ENCODE measurements around the gene STIM2. TPM values are rescaled to one million over a fixed set of nuclear protein-coding genes. Genes with fewer than 3 reads are reported as not detected.

STIM2 gene
- polyA plus RNA-seq, 4 donors, result 7.6 to 28.0 (median 15.7) TPM

GRCh38 chr4:26905172-26905571 is 44.5 kb downstream of the STIM2 start:
- no peaks in the 10 kb centered on the region for H3K9me3 ChIP-seq (ENCODE audit: control insufficient read depth in 2 of 2, insufficient read depth in 1 of 2, low read depth in 1 of 2, low read length in 1 of 2)
- DNase-seq (no peak), FAIRE-seq (no peak)
- H3K4me3 ChIP-seq (ENCODE audit: low read depth in 1 of 3, low read length in 3 of 3), result no peak overlapping the region
- H3K4me1 ChIP-seq (ENCODE audit: control insufficient read depth in 3 of 3, insufficient read depth in 2 of 3, low read depth in 1 of 3, low read length in 2 of 3), result peaks cover 0 to 3% (median 0%) of the 10 kb centered on the region in 3 donors
- no peak overlapping the region for H3K27ac ChIP-seq (ENCODE audit: low read depth in 1 of 3, low read length in 2 of 3)
- no peaks in the 10 kb centered on the region for H3K36me3 ChIP-seq (ENCODE audit: control insufficient read depth in 3 of 3, insufficient read depth in 2 of 3, low read depth in 1 of 3, low read length in 3 of 3)
- 25 to 42% (median 26%) methylated on average over 2 of the region's 2 CpGs for WGBS, 3 donors
- H3K27me3 ChIP-seq (ENCODE audit: control insufficient read depth in 3 of 3, insufficient read depth in 3 of 3, low read length in 3 of 3), result no peaks in the 10 kb centered on the region

- no peaks in the 10 kb centered on the region for H3K9me3 ChIP-seq (ENCODE audit: control insufficient read depth in 2 of 2, insufficient read depth in 1 of 2, low read depth in 1 of 2, low read length in 1 of 2)
- no peaks in the 10 kb centered on the region for H3K36me3 ChIP-seq (ENCODE audit: control insufficient read depth in 3 of 3, insufficient read depth in 2 of 3, low read depth in 1 of 3, low read length in 3 of 3)
- FAIRE-seq, result no peak
- H3K27me3 ChIP-seq (ENCODE audit: control insufficient read depth in 3 of 3, insufficient read depth in 3 of 3, low read length in 3 of 3), result no peaks in the 10 kb centered on the region
- H3K4me1 ChIP-seq (ENCODE audit: control insufficient read depth in 3 of 3, insufficient read depth in 2 of 3, low read depth in 1 of 3, low read length in 2 of 3), result peaks cover 0 to 5% (median 0%) of the 10 kb centered on the region in 3 donors
- WGBS, 3 donors, result 75 to 90% (median 84%) methylated on average over 7 of the region's 7 CpGs
- H3K27ac ChIP-seq (ENCODE audit: low read depth in 1 of 3, low read length in 2 of 3), result peak overlapping the region in 1 of 3 donors; percentile 68
- DNase-seq, result no peak
- H3K4me3 ChIP-seq (ENCODE audit: low read depth in 1 of 3, low read length in 3 of 3), result no peak overlapping the region
Observed at GRCh38 chr4:26907731-26908599, 47.3 kb downstream of the STIM2 start.

- no peaks in the 10 kb centered on the region for H3K27me3 ChIP-seq (ENCODE audit: control insufficient read depth in 3 of 3, insufficient read depth in 3 of 3, low read length in 3 of 3)
- no peak overlapping the region for H3K4me3 ChIP-seq (ENCODE audit: low read depth in 1 of 3, low read length in 3 of 3)
- H3K27ac ChIP-seq (ENCODE audit: low read depth in 1 of 3, low read length in 2 of 3), result no peak overlapping the region
- no peaks in the 10 kb centered on the region for H3K36me3 ChIP-seq (ENCODE audit: control insufficient read depth in 3 of 3, insufficient read depth in 2 of 3, low read depth in 1 of 3, low read length in 3 of 3)
- FAIRE-seq (no peak), DNase-seq (no peak)
- H3K9me3 ChIP-seq (ENCODE audit: control insufficient read depth in 2 of 2, insufficient read depth in 1 of 2, low read depth in 1 of 2, low read length in 1 of 2), result no peaks in the 10 kb centered on the region
- peaks cover 0 to 5% (median 0%) of the 10 kb centered on the region in 3 donors for H3K4me1 ChIP-seq (ENCODE audit: control insufficient read depth in 3 of 3, insufficient read depth in 2 of 3, low read depth in 1 of 3, low read length in 2 of 3)
- WGBS, 3 donors, result 21 to 58% (median 45%) methylated on average over 5 of the region's 5 CpGs
Observed at GRCh38 chr4:26909369-26909768, 48.7 kb downstream of the STIM2 start.

GRCh38 chr4:26911254-26911653 is 50.6 kb downstream of the STIM2 start:
- no peaks in the 10 kb centered on the region for H3K36me3 ChIP-seq (ENCODE audit: control insufficient read depth in 3 of 3, insufficient read depth in 2 of 3, low read depth in 1 of 3, low read length in 3 of 3)
- no peak for DNase-seq
- peaks cover 0 to 2% (median 0%) of the 10 kb centered on the region in 3 donors for H3K4me1 ChIP-seq (ENCODE audit: control insufficient read depth in 3 of 3, insufficient read depth in 2 of 3, low read depth in 1 of 3, low read length in 2 of 3)
- H3K27ac ChIP-seq (ENCODE audit: low read depth in 1 of 3, low read length in 2 of 3), result no peak overlapping the region
- no peak for FAIRE-seq
- H3K9me3 ChIP-seq (ENCODE audit: control insufficient read depth in 2 of 2, insufficient read depth in 1 of 2, low read depth in 1 of 2, low read length in 1 of 2), result no peaks in the 10 kb centered on the region
- H3K4me3 ChIP-seq (ENCODE audit: low read depth in 1 of 3, low read length in 3 of 3), result no peak overlapping the region
- H3K27me3 ChIP-seq (ENCODE audit: control insufficient read depth in 3 of 3, insufficient read depth in 3 of 3, low read length in 3 of 3), result no peaks in the 10 kb centered on the region

- no peak overlapping the region for H3K4me3 ChIP-seq (ENCODE audit: low read depth in 1 of 3, low read length in 3 of 3)
- no peaks in the 10 kb centered on the region for H3K27me3 ChIP-seq (ENCODE audit: control insufficient read depth in 3 of 3, insufficient read depth in 3 of 3, low read length in 3 of 3)
- whole genome bisulfite sequencing, 3 donors, result 87 to 97% (median 88%) methylated on average over 6 of the region's 6 CpGs
- FAIRE-seq (no peak), DNase-seq (no peak)
- H3K4me1 ChIP-seq (ENCODE audit: control insufficient read depth in 3 of 3, insufficient read depth in 2 of 3, low read depth in 1 of 3, low read length in 2 of 3), result peaks cover 0 to 2% (median 0%) of the 10 kb centered on the region in 3 donors
- no peaks in the 10 kb centered on the region for H3K36me3 ChIP-seq (ENCODE audit: control insufficient read depth in 3 of 3, insufficient read depth in 2 of 3, low read depth in 1 of 3, low read length in 3 of 3)
- H3K9me3 ChIP-seq (ENCODE audit: control insufficient read depth in 2 of 2, insufficient read depth in 1 of 2, low read depth in 1 of 2, low read length in 1 of 2), result no peaks in the 10 kb centered on the region
- H3K27ac ChIP-seq (ENCODE audit: low read depth in 1 of 3, low read length in 2 of 3), result no peak overlapping the region
Observed at GRCh38 chr4:26912069-26912468, 51.4 kb downstream of the STIM2 start.

- Histone ChIP-seq H3K27me3 (ENCODE audit: control insufficient read depth in 3 of 3, insufficient read depth in 3 of 3, low read length in 3 of 3) (no peaks in the 10 kb centered on the region), H3K4me3 (ENCODE audit: low read depth in 1 of 3, low read length in 3 of 3) (no peak overlapping the region), H3K9me3 (ENCODE audit: control insufficient read depth in 2 of 2, insufficient read depth in 1 of 2, low read depth in 1 of 2, low read length in 1 of 2) (no peaks in the 10 kb centered on the region), H3K27ac (ENCODE audit: low read depth in 1 of 3, low read length in 2 of 3) (no peak overlapping the region), H3K36me3 (ENCODE audit: control insufficient read depth in 3 of 3, insufficient read depth in 2 of 3, low read depth in 1 of 3, low read length in 3 of 3) (no peaks in the 10 kb centered on the region), H3K4me1 (ENCODE audit: control insufficient read depth in 3 of 3, insufficient read depth in 2 of 3, low read depth in 1 of 3, low read length in 2 of 3) (peaks cover 0 to 2% (median 0%) of the 10 kb centered on the region in 3 donors)
- FAIRE-seq (peak; percentile 70), DNase-seq (no peak)
- WGBS, 3 donors, result 59 to 75% (median 67%) methylated on average over 3 of the region's 3 CpGs
Observed at GRCh38 chr4:26912810-26913209, 52.2 kb downstream of the STIM2 start.

- H3K27ac ChIP-seq (ENCODE audit: low read depth in 1 of 3, low read length in 2 of 3), result no peak overlapping the region
- H3K9me3 ChIP-seq (ENCODE audit: control insufficient read depth in 2 of 2, insufficient read depth in 1 of 2, low read depth in 1 of 2, low read length in 1 of 2), result no peaks in the 10 kb centered on the region
- DNase-seq, result no peak
- H3K27me3 ChIP-seq (ENCODE audit: control insufficient read depth in 3 of 3, insufficient read depth in 3 of 3, low read length in 3 of 3), result no peaks in the 10 kb centered on the region
- H3K36me3 ChIP-seq (ENCODE audit: control insufficient read depth in 3 of 3, insufficient read depth in 2 of 3, low read depth in 1 of 3, low read length in 3 of 3), result peaks cover 0 to 8% (median 3%) of the 10 kb centered on the region in 3 donors
- no peak overlapping the region for H3K4me3 ChIP-seq (ENCODE audit: low read depth in 1 of 3, low read length in 3 of 3)
- 24 to 42% (median 36%) methylated on average over 1 of the region's 1 CpG for WGBS, 3 donors
- H3K4me1 ChIP-seq (ENCODE audit: control insufficient read depth in 3 of 3, insufficient read depth in 2 of 3, low read depth in 1 of 3, low read length in 2 of 3), result peaks cover 0 to 2% (median 0%) of the 10 kb centered on the region in 3 donors
- no peak for FAIRE-seq
Observed at GRCh38 chr4:26916195-26916594, 55.6 kb downstream of the STIM2 start.

- Histone ChIP-seq H3K4me3 (ENCODE audit: low read depth in 1 of 3, low read length in 3 of 3) (no peak overlapping the region), H3K9me3 (ENCODE audit: control insufficient read depth in 2 of 2, insufficient read depth in 1 of 2, low read depth in 1 of 2, low read length in 1 of 2) (no peaks in the 10 kb centered on the region), H3K36me3 (ENCODE audit: control insufficient read depth in 3 of 3, insufficient read depth in 2 of 3, low read depth in 1 of 3, low read length in 3 of 3) (no peaks in the 10 kb centered on the region), H3K27ac (ENCODE audit: low read depth in 1 of 3, low read length in 2 of 3) (no peak overlapping the region), H3K4me1 (ENCODE audit: control insufficient read depth in 3 of 3, insufficient read depth in 2 of 3, low read depth in 1 of 3, low read length in 2 of 3) (peaks cover 0 to 3% (median 0%) of the 10 kb centered on the region in 3 donors), H3K27me3 (ENCODE audit: control insufficient read depth in 3 of 3, insufficient read depth in 3 of 3, low read length in 3 of 3) (no peaks in the 10 kb centered on the region)
- 87 to 95% (median 88%) methylated on average over 4 of the region's 4 CpGs for WGBS, 3 donors
- FAIRE-seq (no peak), DNase-seq (no peak)
Observed at GRCh38 chr4:26930964-26931363, 70.3 kb downstream of the STIM2 start.
